ENCODE results near the gene TBCCD1. TPM values are rescaled to one million over a fixed set of nuclear protein-coding genes. Genes with fewer than 3 reads are reported as not detected.

Gene TBCCD1
- total and polyA plus RNA-seq, 2 of the 4 experiments (the other 2 are of a cell fraction) = 7.9 to 19.7 TPM

- no peaks in the 10 kb centered on the region for H3K79me1 ChIP-seq (ENCODE audit: low read depth in 1 of 2, low read length in 2 of 2)
- dilution Hi-C loops (cut with HindIII; ENCODE audit: low sequenced_read_pairs, unreplicated experiment) = no loop called here
- H2AFZ ChIP-seq (replicated peaks; ENCODE audit: low read length, poor library complexity) = no peak overlapping the region
- H2AK5ac ChIP-seq (ENCODE audit: low read depth, low read length) = no peak overlapping the region
- H3K9ac ChIP-seq (ENCODE audit: low read depth, low read length) = no peak overlapping the region
- H4K8ac ChIP-seq (ENCODE audit: low read depth in 2 of 2, low read length in 2 of 2) = no peak overlapping the region
- H3K18ac ChIP-seq (ENCODE audit: low read depth, low read length) = no peak overlapping the region
- H3K23ac ChIP-seq (ENCODE audit: low read depth, low read length) = no peak overlapping the region
- intact Hi-C loops (cut with micrococcal nuclease) = no loop called here
- no peak overlapping the region for H3K4me2 ChIP-seq (ENCODE audit: low read depth, low read length)
- DNase-seq = no peak
- BruUV-seq (replicated peaks) = no TSS peak
- H2BK20ac ChIP-seq (ENCODE audit: low read depth, low read length) = no peak overlapping the region
- H4K91ac ChIP-seq (ENCODE audit: insufficient read depth, low read depth, low read length) = no peak overlapping the region
- no peaks in the 10 kb centered on the region for H3K9me1 ChIP-seq (ENCODE audit: insufficient read depth, low read length)
- no peak overlapping the region for H3K4ac ChIP-seq (ENCODE audit: low read depth, low read length)
- no peak overlapping the region for H3K14ac ChIP-seq (replicated peaks; ENCODE audit: low read depth, low read length)
- no peak overlapping the region for H2BK120ac ChIP-seq (ENCODE audit: low read depth, low read length)
- H3K56ac ChIP-seq (ENCODE audit: extremely low read depth, insufficient read depth, low read length) = no peak overlapping the region
- no peak overlapping the region for H4K5ac ChIP-seq (ENCODE audit: low read depth, low read length)
- H2AK9ac ChIP-seq (replicated peaks; ENCODE audit: low read depth, low read length, poor library complexity) = no peak overlapping the region
- no peaks in the 10 kb centered on the region for H4K20me1 ChIP-seq (ENCODE audit: insufficient read depth, low read length)
- no peak overlapping the region for H2BK5ac ChIP-seq (ENCODE audit: low read depth, low read length, poor library complexity, severe bottlenecking)
- no peak overlapping the region for H2BK15ac ChIP-seq (ENCODE audit: low read depth, low read length)
- H3K4me1 ChIP-seq (ENCODE audit: control insufficient read depth, insufficient read depth, low read length) = no peaks in the 10 kb centered on the region
- CTCF ChIA-PET = interaction anchor here (2.6 kb wide), 1 partner anchor 23 kb away, joined by 12 read pairs; no protein-coding TSS in a partner anchor
- H3K9me3 ChIP-seq (ENCODE audit: control insufficient read depth, insufficient read depth, low read length) = no peaks in the 10 kb centered on the region
- no CpG with 5 or more reads among the region's 4 CpGs for WGBS, 2 experiments (ENCODE audit: extremely low coverage in 2 of 2, insufficient read length in 1 of 2)
- H3K27ac ChIP-seq (ENCODE audit: insufficient read depth, low read length) = no peak overlapping the region
- no peak for ATAC-seq (ENCODE audit: low read depth)
- in situ Hi-C loops (cut with MboI; ENCODE audit: low sequenced_read_pairs) = no loop called here
- no peak for TF ChIP-seq MAZ (IDR thresholded peaks at IDR 0.05; ENCODE audit: borderline replicate concordance, low read depth, low read length)
- TF ChIP-seq MAFK (IDR thresholded peaks at IDR 0.05; ENCODE audit: low read depth, low read length) = 0 out of 2 replicates have a peak, but pooled peaks have one; percentile 11
- no peak overlapping the region for H3K4me3 ChIP-seq (ENCODE audit: insufficient read depth, low read depth, low read length)
- H3K27me3 ChIP-seq (ENCODE audit: control insufficient read depth, insufficient read depth, low read length) = peaks cover 3% of the 10 kb centered on the region; the same call in 1 of the 2 replicates
- POLR2A ChIA-PET (ENCODE audit: unreplicated experiment) = no interaction called here
- H3K36me3 ChIP-seq (ENCODE audit: control insufficient read depth, insufficient read depth, low read length) = no peaks in the 10 kb centered on the region; the same call in 1 of the 2 replicates
Observed at GRCh38 chr3:186592682-186593081, 25.5 kb upstream of the TBCCD1 start.

Data from IMR-90 (cell line).